WTC11 (cell line): Measurements from ENCODE around the gene MET. TPM values are rescaled to one million over a fixed set of nuclear protein-coding genes. Genes with fewer than 3 reads are reported as not detected.

Experiments
- ATAC-seq: fragments of 200-7000 bp; cut with Tn5 transposase; 2 replicates; pipeline ENCODE4 v1.10.0; 2021; ENCODE audit warnings: mild to moderate bottlenecking, moderate library complexity
- CTCF ChIA-PET: fragments of 300-600 bp; sonication (Branson Sonifier 250); formaldehyde crosslinking; loops from one replicate; lab custom pipeline; 2021; ENCODE audit warnings: antibody characterized with exemption; lab: Charles Lee
- POLR2A ChIA-PET: fragments of 350-600 bp; sonication (Branson Sonifier 250); formaldehyde crosslinking; loops from one replicate; lab custom pipeline; 2021; ENCODE audit warnings: antibody characterized with exemption; lab: Charles Lee
- DNase-seq: peaks from one replicate; pipeline ENCODE4 v3.0.0; 2021; ENCODE audit warnings: low spot score
- H3K27ac Mint-ChIP-seq: 2 replicates; pipeline ENCODE4 v1.8.0; 2021; ENCODE audit warnings: mixed read lengths
- H3K27me3 Mint-ChIP-seq: 2 replicates; pipeline ENCODE4 v1.8.0; 2021; ENCODE audit warnings: low read depth, mild to moderate bottlenecking, moderate library complexity, mixed read lengths
- H3K36me3 Mint-ChIP-seq: 2 replicates; pipeline ENCODE4 v1.8.0; 2021; ENCODE audit warnings: mixed read lengths
- H3K4me1 Mint-ChIP-seq: 2 replicates; pipeline ENCODE4 v1.8.0; 2022; ENCODE audit warnings: mixed read lengths
- H3K4me3 Mint-ChIP-seq: 2 replicates; pipeline ENCODE4 v1.8.0; 2021; ENCODE audit warnings: mild to moderate bottlenecking, moderate library complexity, mixed read lengths
- H3K9me3 Mint-ChIP-seq: 2 replicates; pipeline ENCODE4 v1.8.0; 2021; ENCODE audit warnings: mixed read lengths
- CREB1 ChIP-seq: sonication (generic); formaldehyde crosslinking; IDR thresholded peaks from 2 replicates; pipeline ENCODE4 v1.8.0; 2023; ENCODE audit warnings: mild to moderate bottlenecking, missing genetic modification reagents
- CREM ChIP-seq: sonication (generic); formaldehyde crosslinking; IDR thresholded peaks from 2 replicates; pipeline ENCODE4 v1.8.1; 2022; ENCODE audit warnings: mild to moderate bottlenecking, missing genetic modification reagents, moderate library complexity
- ELF4 ChIP-seq: sonication (generic); formaldehyde crosslinking; IDR thresholded peaks from 2 replicates; pipeline ENCODE4 v1.8.1; 2022; ENCODE audit warnings: low read depth, mild to moderate bottlenecking, moderate library complexity, missing genetic modification reagents
- FOXP1 ChIP-seq: sonication (generic); formaldehyde crosslinking; IDR thresholded peaks from 2 replicates; pipeline ENCODE4 v1.8.0; 2022; ENCODE audit warnings: missing genetic modification reagents, mild to moderate bottlenecking, moderate library complexity, borderline replicate concordance
- OVOL2 ChIP-seq: fragments of 250-450 bp; sonication (Bioruptor Pico); IDR thresholded peaks from 2 replicates; pipeline ENCODE4 v1.9.0; 2021; ENCODE audit warnings: mild to moderate bottlenecking, borderline replicate concordance
- SMAD4 ChIP-seq: sonication (generic); formaldehyde crosslinking; IDR thresholded peaks from 2 replicates; pipeline ENCODE4 v1.8.0; 2022; ENCODE audit warnings: mild to moderate bottlenecking, missing genetic modification reagents
- SP1 ChIP-seq: sonication (generic); formaldehyde crosslinking; conservative IDR thresholded peaks from 2 replicates; pipeline ENCODE4 v1.8.1; 2022; ENCODE audit warnings: missing genetic modification reagents
- TCF7 ChIP-seq: sonication (generic); formaldehyde crosslinking; IDR thresholded peaks from 2 replicates; pipeline ENCODE4 v1.8.0; 2022; ENCODE audit warnings: mild to moderate bottlenecking, low read depth, missing genetic modification reagents, moderate library complexity
- TP53 ChIP-seq: sonication (generic); formaldehyde crosslinking; IDR thresholded peaks from 2 replicates; pipeline ENCODE4 v1.8.1; 2023; ENCODE audit warnings: mild to moderate bottlenecking, missing genetic modification reagents
- ZBTB21 ChIP-seq: sonication (generic); formaldehyde crosslinking; IDR thresholded peaks from 2 replicates; pipeline ENCODE4 v1.8.1; 2023; ENCODE audit warnings: mild to moderate bottlenecking, missing genetic modification reagents, borderline replicate concordance
- ZNF671 ChIP-seq: fragments of 250-450 bp; sonication (Bioruptor Pico); IDR thresholded peaks from 2 replicates; pipeline ENCODE4 v1.8.0; 2021; ENCODE audit warnings: mild to moderate bottlenecking
- total RNA-seq: library from RNA; stranded (reverse); gene quantifications from 3 replicates; pipeline ENCODE4 v1.2.3, GENCODE V29; 2021
- TF ChIP-seq, protein P1 (sequence below): sonication (generic); formaldehyde crosslinking; IDR thresholded peaks from 2 replicates; pipeline ENCODE4 v1.8.0; 2022; ENCODE audit warnings: mild to moderate bottlenecking, missing genetic modification reagents
- TF ChIP-seq, protein P2 (sequence below): sonication (generic); formaldehyde crosslinking; IDR thresholded peaks from 2 replicates; pipeline ENCODE4 v1.8.0; 2023; ENCODE audit warnings: missing genetic modification reagents, mild to moderate bottlenecking, borderline replicate concordance
- TF ChIP-seq, protein P3 (sequence below): sonication (generic); formaldehyde crosslinking; IDR thresholded peaks from 2 replicates; pipeline ENCODE4 v1.8.1; 2022; ENCODE audit warnings: mild to moderate bottlenecking, missing genetic modification reagents, moderate library complexity, borderline replicate concordance
- TF ChIP-seq, protein P4 (sequence below): sonication (generic); formaldehyde crosslinking; IDR thresholded peaks from 2 replicates; pipeline ENCODE4 v1.8.1; 2023; ENCODE audit warnings: mild to moderate bottlenecking, missing genetic modification reagents
- TF ChIP-seq, protein P5 (sequence below): sonication (generic); formaldehyde crosslinking; IDR thresholded peaks from 2 replicates; pipeline ENCODE4 v1.8.1; 2023; ENCODE audit warnings: mild to moderate bottlenecking, missing genetic modification reagents

MET gene
- total RNA-seq, 1 experiment from 2014 or later: 9.4 TPM

DNA sequence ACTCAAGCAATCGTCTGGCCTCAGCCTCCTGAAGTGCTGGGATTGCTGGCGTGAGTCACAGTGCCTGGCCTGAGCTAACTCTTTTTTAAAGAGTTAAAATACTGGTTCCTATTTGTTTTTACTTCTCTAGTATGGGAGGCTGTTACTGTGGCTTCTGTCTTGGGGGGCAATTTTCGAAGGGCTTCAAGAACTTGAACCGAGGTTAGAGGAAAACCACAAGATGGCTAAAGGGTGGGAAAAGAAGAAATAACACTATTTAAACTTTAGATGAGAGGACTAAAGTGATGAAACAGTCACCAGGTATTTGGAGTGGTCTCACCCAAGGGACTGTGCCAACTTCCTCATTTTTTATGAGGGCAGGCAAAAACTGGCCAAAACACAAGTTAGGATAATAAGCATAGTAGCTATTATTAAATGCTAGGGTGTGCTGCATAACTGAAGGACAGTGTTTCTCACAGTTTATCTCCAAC is 17.8 kb downstream of the MET start:
- CTCF ChIA-PET: no interaction called here
- no peak for TF ChIP-seq ELF4 (CRISPR knock-in tag)
- TF ChIP-seq, protein P1, sequence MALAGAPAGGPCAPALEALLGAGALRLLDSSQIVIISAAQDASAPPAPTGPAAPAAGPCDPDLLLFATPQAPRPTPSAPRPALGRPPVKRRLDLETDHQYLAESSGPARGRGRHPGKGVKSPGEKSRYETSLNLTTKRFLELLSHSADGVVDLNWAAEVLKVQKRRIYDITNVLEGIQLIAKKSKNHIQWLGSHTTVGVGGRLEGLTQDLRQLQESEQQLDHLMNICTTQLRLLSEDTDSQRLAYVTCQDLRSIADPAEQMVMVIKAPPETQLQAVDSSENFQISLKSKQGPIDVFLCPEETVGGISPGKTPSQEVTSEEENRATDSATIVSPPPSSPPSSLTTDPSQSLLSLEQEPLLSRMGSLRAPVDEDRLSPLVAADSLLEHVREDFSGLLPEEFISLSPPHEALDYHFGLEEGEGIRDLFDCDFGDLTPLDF: no peak
- TF ChIP-seq, protein P2, sequence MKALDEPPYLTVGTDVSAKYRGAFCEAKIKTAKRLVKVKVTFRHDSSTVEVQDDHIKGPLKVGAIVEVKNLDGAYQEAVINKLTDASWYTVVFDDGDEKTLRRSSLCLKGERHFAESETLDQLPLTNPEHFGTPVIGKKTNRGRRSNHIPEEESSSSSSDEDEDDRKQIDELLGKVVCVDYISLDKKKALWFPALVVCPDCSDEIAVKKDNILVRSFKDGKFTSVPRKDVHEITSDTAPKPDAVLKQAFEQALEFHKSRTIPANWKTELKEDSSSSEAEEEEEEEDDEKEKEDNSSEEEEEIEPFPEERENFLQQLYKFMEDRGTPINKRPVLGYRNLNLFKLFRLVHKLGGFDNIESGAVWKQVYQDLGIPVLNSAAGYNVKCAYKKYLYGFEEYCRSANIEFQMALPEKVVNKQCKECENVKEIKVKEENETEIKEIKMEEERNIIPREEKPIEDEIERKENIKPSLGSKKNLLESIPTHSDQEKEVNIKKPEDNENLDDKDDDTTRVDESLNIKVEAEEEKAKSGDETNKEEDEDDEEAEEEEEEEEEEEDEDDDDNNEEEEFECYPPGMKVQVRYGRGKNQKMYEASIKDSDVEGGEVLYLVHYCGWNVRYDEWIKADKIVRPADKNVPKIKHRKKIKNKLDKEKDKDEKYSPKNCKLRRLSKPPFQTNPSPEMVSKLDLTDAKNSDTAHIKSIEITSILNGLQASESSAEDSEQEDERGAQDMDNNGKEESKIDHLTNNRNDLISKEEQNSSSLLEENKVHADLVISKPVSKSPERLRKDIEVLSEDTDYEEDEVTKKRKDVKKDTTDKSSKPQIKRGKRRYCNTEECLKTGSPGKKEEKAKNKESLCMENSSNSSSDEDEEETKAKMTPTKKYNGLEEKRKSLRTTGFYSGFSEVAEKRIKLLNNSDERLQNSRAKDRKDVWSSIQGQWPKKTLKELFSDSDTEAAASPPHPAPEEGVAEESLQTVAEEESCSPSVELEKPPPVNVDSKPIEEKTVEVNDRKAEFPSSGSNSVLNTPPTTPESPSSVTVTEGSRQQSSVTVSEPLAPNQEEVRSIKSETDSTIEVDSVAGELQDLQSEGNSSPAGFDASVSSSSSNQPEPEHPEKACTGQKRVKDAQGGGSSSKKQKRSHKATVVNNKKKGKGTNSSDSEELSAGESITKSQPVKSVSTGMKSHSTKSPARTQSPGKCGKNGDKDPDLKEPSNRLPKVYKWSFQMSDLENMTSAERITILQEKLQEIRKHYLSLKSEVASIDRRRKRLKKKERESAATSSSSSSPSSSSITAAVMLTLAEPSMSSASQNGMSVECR: no peak
- TF ChIP-seq, protein P3, sequence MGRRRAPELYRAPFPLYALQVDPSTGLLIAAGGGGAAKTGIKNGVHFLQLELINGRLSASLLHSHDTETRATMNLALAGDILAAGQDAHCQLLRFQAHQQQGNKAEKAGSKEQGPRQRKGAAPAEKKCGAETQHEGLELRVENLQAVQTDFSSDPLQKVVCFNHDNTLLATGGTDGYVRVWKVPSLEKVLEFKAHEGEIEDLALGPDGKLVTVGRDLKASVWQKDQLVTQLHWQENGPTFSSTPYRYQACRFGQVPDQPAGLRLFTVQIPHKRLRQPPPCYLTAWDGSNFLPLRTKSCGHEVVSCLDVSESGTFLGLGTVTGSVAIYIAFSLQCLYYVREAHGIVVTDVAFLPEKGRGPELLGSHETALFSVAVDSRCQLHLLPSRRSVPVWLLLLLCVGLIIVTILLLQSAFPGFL (CRISPR knock-in tag): no peak
- no peak for TF ChIP-seq ZBTB21 (CRISPR knock-in tag)
- no peak for TF ChIP-seq SMAD4 (CRISPR knock-in tag)
- no peak for TF ChIP-seq TCF7 (CRISPR knock-in tag)
- no peak for TF ChIP-seq SP1 (CRISPR knock-in tag)
- TF ChIP-seq TP53 (CRISPR knock-in tag): no peak
- ATAC-seq (no peak; the same call in 1 of the 2 replicates), DNase-seq (no peak)
- no peaks in the 10 kb centered on the region for H3K27me3 Mint-ChIP-seq
- H3K36me3 Mint-ChIP-seq: no peaks in the 10 kb centered on the region
- H3K27ac Mint-ChIP-seq: no peak overlapping the region
- H3K9me3 Mint-ChIP-seq: no peaks in the 10 kb centered on the region
- H3K4me3 Mint-ChIP-seq: no peak overlapping the region
- POLR2A ChIA-PET: no interaction called here
- peaks cover 37% of the 10 kb centered on the region for H3K4me1 Mint-ChIP-seq

DNA sequence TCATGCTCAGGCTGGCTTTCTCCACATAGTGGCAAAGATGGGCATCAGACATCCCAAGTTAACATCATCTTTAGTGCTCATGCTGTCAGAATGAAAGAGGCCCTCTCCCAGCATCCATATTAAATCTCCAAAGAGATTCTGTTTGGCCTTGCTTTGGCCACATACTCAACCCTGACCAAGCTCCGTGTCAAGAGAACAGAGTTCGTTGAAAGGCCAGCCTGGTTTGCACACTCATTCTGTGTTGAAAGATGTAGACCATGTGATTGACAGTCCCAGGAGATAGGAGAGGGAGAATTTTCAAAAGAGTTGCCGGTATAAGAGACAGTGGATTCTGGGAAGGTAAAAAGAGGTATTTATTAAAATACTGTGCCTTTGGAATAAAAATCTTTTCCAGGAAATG is 19.7 kb downstream of the MET start:
- DNase-seq: no peak
- Mint-ChIP-seq H3K27me3 (no peaks in the 10 kb centered on the region), H3K9me3 (no peaks in the 10 kb centered on the region), H3K27ac (no peak overlapping the region), H3K4me3 (no peak overlapping the region), H3K36me3 (no peaks in the 10 kb centered on the region), H3K4me1 (peaks cover 36% of the 10 kb centered on the region)
- TF ChIP-seq, protein P2: no peak
- TF ChIP-seq, protein P4, sequence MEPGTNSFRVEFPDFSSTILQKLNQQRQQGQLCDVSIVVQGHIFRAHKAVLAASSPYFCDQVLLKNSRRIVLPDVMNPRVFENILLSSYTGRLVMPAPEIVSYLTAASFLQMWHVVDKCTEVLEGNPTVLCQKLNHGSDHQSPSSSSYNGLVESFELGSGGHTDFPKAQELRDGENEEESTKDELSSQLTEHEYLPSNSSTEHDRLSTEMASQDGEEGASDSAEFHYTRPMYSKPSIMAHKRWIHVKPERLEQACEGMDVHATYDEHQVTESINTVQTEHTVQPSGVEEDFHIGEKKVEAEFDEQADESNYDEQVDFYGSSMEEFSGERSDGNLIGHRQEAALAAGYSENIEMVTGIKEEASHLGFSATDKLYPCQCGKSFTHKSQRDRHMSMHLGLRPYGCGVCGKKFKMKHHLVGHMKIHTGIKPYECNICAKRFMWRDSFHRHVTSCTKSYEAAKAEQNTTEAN (CRISPR knock-in tag): no peak
- TF ChIP-seq, protein P5, sequence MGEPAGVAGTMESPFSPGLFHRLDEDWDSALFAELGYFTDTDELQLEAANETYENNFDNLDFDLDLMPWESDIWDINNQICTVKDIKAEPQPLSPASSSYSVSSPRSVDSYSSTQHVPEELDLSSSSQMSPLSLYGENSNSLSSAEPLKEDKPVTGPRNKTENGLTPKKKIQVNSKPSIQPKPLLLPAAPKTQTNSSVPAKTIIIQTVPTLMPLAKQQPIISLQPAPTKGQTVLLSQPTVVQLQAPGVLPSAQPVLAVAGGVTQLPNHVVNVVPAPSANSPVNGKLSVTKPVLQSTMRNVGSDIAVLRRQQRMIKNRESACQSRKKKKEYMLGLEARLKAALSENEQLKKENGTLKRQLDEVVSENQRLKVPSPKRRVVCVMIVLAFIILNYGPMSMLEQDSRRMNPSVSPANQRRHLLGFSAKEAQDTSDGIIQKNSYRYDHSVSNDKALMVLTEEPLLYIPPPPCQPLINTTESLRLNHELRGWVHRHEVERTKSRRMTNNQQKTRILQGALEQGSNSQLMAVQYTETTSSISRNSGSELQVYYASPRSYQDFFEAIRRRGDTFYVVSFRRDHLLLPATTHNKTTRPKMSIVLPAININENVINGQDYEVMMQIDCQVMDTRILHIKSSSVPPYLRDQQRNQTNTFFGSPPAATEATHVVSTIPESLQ (CRISPR knock-in tag): no peak
- TF ChIP-seq ZNF671 (CRISPR knock-in tag) (no peak), OVOL2 (CRISPR knock-in tag) (no peak), FOXP1 (no peak), CREM (CRISPR knock-in tag) (no peak), CREB1 (CRISPR knock-in tag) (no peak)
- ChIA-PET CTCF (no interaction called here), POLR2A (no interaction called here)
- no peak for ATAC-seq
